H1 (cell line): Measurements from ENCODE around the gene CYTH1. TPM values are rescaled to one million over a fixed set of nuclear protein-coding genes. Genes with fewer than 3 reads are reported as not detected.
A peak's percentile ranks its signal among the peaks of the same experiment; 100 is the strongest.

Experiments
- CTCF ChIA-PET: fragments of 300-600 bp; sonication (Branson Sonifier 250); formaldehyde crosslinking; loops from one replicate; lab custom pipeline; 2021; ENCODE audit not compliant: partially characterized antibody; lab: Charles Lee
- POLR2A ChIA-PET: fragments of 300-600 bp; sonication (Branson Sonifier 250); formaldehyde crosslinking; loops from one replicate; lab custom pipeline; 2021; ENCODE audit warnings: inconsistent platforms; ENCODE audit not compliant: partially characterized antibody; lab: Charles Lee
- DNase-seq, 2 experiments: peaks; one replicate each; pipeline versions ENCODE4 v3.0.0 to v3.0.0-alpha.2; 2010 to 2022; ENCODE audit warnings: low spot score in 2 of 2, low read depth in 1 of 2, mixed read lengths in 1 of 2
- FAIRE-seq: peaks from 2 replicates; lab custom pipeline; 2011; peaks lifted over from hg19 to GRCh38; lab: Jason Lieb, UNC
- H2AFZ ChIP-seq: 2 replicates; pipeline ENCODE4 v1.8.1; 2012; ENCODE audit warnings: low read length, inconsistent platforms
- H2AK5ac ChIP-seq: 2 replicates; pipeline ENCODE4 v1.6.1; 2013; ENCODE audit warnings: low read depth, low read length
- H2BK120ac ChIP-seq: replicated peaks from 2 replicates; pipeline ENCODE3; 2013; ENCODE audit warnings: low read depth, low read length, inconsistent platforms
- H2BK12ac ChIP-seq: 2 replicates; pipeline ENCODE4 v1.6.1; 2013; ENCODE audit warnings: low read depth, low read length
- H2BK15ac ChIP-seq: 2 replicates; pipeline ENCODE4 v1.6.1; 2013; ENCODE audit warnings: low read length
- H2BK20ac ChIP-seq: 2 replicates; pipeline ENCODE4 v1.6.1; 2013; ENCODE audit warnings: low read length
- H2BK5ac ChIP-seq: 2 replicates; pipeline ENCODE4 v1.6.1; 2013; ENCODE audit warnings: low read depth, low read length
- H3K14ac ChIP-seq: 2 replicates; pipeline ENCODE4 v1.6.1; 2013; ENCODE audit warnings: inconsistent platforms; ENCODE audit not compliant: insufficient read length
- H3K18ac ChIP-seq: 2 replicates; pipeline ENCODE4 v1.6.1; 2013; ENCODE audit warnings: low read length; ENCODE audit errors: extremely low read depth
- H3K23ac ChIP-seq: 2 replicates; pipeline ENCODE4 v1.6.1; 2013; ENCODE audit warnings: inconsistent platforms; ENCODE audit not compliant: insufficient read length
- H3K23me2 ChIP-seq: 2 replicates; pipeline ENCODE4 v1.6.1; 2013; ENCODE audit warnings: low read depth, low read length
- H3K27ac ChIP-seq: 2 replicates; pipeline ENCODE4 v1.6.1; 2011; ENCODE audit warnings: low read depth, low read length, inconsistent platforms
- H3K27me3 ChIP-seq, 4 experiments: replicated peaks in 1 of 4; 1 replicate in 1 of 4; 2 replicates in 3 of 4; pipeline versions ENCODE4 v1.6.1 to v1.8.1; 2011 to 2013; ENCODE audit warnings: low read length in 3 of 4, mild to moderate bottlenecking in 3 of 4, inconsistent platforms in 2 of 4, mixed read lengths in 2 of 4, moderate library complexity in 1 of 4; ENCODE audit not compliant: control insufficient read depth in 3 of 4, insufficient read depth in 3 of 4; ENCODE audit errors: extremely low read depth in 1 of 4
- H3K36me3 ChIP-seq, 4 experiments: 2 replicates each; pipeline versions ENCODE4 v1.6.1 to v1.8.1; 2011 to 2013; ENCODE audit warnings: mild to moderate bottlenecking in 4 of 4, low read length in 3 of 4, moderate library complexity in 2 of 4, control low read depth in 1 of 4, inconsistent platforms in 1 of 4; ENCODE audit not compliant: insufficient read depth in 4 of 4, control insufficient read depth in 2 of 4
- H3K4ac ChIP-seq: replicated peaks from 2 replicates; pipeline ENCODE3; 2013; ENCODE audit warnings: low read length, low read depth, mixed read lengths, inconsistent platforms; ENCODE audit not compliant: insufficient read length
- H3K4me1 ChIP-seq, 4 experiments: replicated peaks in 1 of 4; 1 replicate in 1 of 4; 2 replicates in 3 of 4; pipeline versions ENCODE4 v1.6.1 to v1.8.1; 2011 to 2013; ENCODE audit warnings: low read length in 3 of 4, inconsistent platforms in 2 of 4, mixed read lengths in 1 of 4; ENCODE audit not compliant: insufficient read depth in 4 of 4, control insufficient read depth in 3 of 4
- H3K4me2 ChIP-seq, 2 experiments: 2 replicates each; pipeline versions ENCODE4 v1.6.1 to v1.8.1; 2011 to 2013; ENCODE audit warnings: low read depth in 2 of 2, low read length in 2 of 2, control low read depth in 1 of 2, inconsistent platforms in 1 of 2, mild to moderate bottlenecking in 1 of 2; ENCODE audit not compliant: insufficient read depth in 1 of 2
- H3K4me3 ChIP-seq, 4 experiments: fragments of 200-600, 300-600 bp in 1 of 4; sonication (generic), shearing (Covaris generic), sonication (Bioruptor Twin) in 1 of 4; 2 replicates each; pipeline versions ENCODE4 v1.5.1 to v1.8.1; 2011 to 2016; ENCODE audit warnings: low read length in 4 of 4, low read depth in 3 of 4, control low read depth in 2 of 4, inconsistent platforms in 2 of 4, mild to moderate bottlenecking in 2 of 4, mixed read lengths in 1 of 4, moderate library complexity in 1 of 4; ENCODE audit not compliant: insufficient read depth in 2 of 4; ENCODE audit errors: extremely low read depth in 1 of 4
- H3K56ac ChIP-seq: replicated peaks from 2 replicates; pipeline ENCODE3; 2013; ENCODE audit warnings: low read depth, mild to moderate bottlenecking, mixed read lengths, low read length, inconsistent platforms; ENCODE audit not compliant: insufficient read length
- H3K79me1 ChIP-seq: 2 replicates; pipeline ENCODE4 v1.6.1; 2013; ENCODE audit warnings: low read depth, low read length, control low read depth
- H3K79me2 ChIP-seq, 2 experiments: 2 replicates each; pipeline versions ENCODE4 v1.6.1 to v1.8.1; 2012 to 2013; ENCODE audit warnings: low read length in 2 of 2, mild to moderate bottlenecking in 2 of 2, inconsistent platforms in 1 of 2; ENCODE audit not compliant: insufficient read depth in 2 of 2, control insufficient read depth in 1 of 2
- H3K9ac ChIP-seq, 4 experiments: replicated peaks in 1 of 4; 1 replicate in 1 of 4; 2 replicates in 3 of 4; pipeline versions ENCODE4 v1.6.1 to v1.8.1; 2011 to 2013; ENCODE audit warnings: low read depth in 3 of 4, low read length in 3 of 4, control low read depth in 2 of 4, mild to moderate bottlenecking in 2 of 4, moderate library complexity in 2 of 4, inconsistent platforms in 1 of 4; ENCODE audit errors: extremely low read depth in 1 of 4
- H3K9me3 ChIP-seq, 2 experiments: 2 replicates each; pipeline versions ENCODE4 v1.6.1 to v1.8.1; 2012 to 2013; ENCODE audit warnings: mild to moderate bottlenecking in 2 of 2, moderate library complexity in 2 of 2, control low read depth in 1 of 2, inconsistent platforms in 1 of 2, low read depth in 1 of 2, low read length in 1 of 2, mixed read lengths in 1 of 2; ENCODE audit not compliant: insufficient read depth in 2 of 2
- H4K20me1 ChIP-seq, 2 experiments: replicated peaks in 1 of 2; 2 replicates each; pipeline versions ENCODE3 to v1.8.1; 2011 to 2013; ENCODE audit warnings: inconsistent platforms in 2 of 2, low read length in 2 of 2, mild to moderate bottlenecking in 1 of 2; ENCODE audit not compliant: insufficient read depth in 2 of 2, control insufficient read depth in 1 of 2
- H4K5ac ChIP-seq: 2 replicates; pipeline ENCODE4 v1.6.1; 2013; ENCODE audit warnings: low read length, low read depth, mixed read lengths, inconsistent platforms; ENCODE audit not compliant: insufficient read length
- H4K8ac ChIP-seq: 2 replicates; pipeline ENCODE4 v1.8.0; 2013; ENCODE audit warnings: mild to moderate bottlenecking, moderate library complexity, low read length, inconsistent platforms; ENCODE audit not compliant: insufficient read depth; ENCODE audit errors: extremely low read depth
- H4K91ac ChIP-seq: replicated peaks from 2 replicates; pipeline ENCODE3; 2013; ENCODE audit warnings: low read length, mixed read lengths, inconsistent platforms; ENCODE audit not compliant: insufficient read length
- CTBP2 ChIP-seq: IDR thresholded peaks from 2 replicates; pipeline ENCODE4 v1.7.0; 2011; ENCODE audit warnings: borderline replicate concordance, mild to moderate bottlenecking, moderate library complexity, mixed read lengths, low read length; ENCODE audit not compliant: insufficient read depth, insufficient read length
- CTCF ChIP-seq, 3 experiments: IDR thresholded peaks; 1 replicate in 2 of 3; 2 replicates in 1 of 3; pipeline versions ENCODE4 v1.5.1 to v1.6.1; 2011; ENCODE audit warnings: low read length in 3 of 3, mild to moderate bottlenecking in 3 of 3, inconsistent platforms in 2 of 3, low read depth in 1 of 3, moderate library complexity in 1 of 3; ENCODE audit not compliant: insufficient read depth in 1 of 3; ENCODE audit errors: control extremely low read depth in 1 of 3
- SP4 ChIP-seq: IDR thresholded peaks from 2 replicates; pipeline ENCODE4 v1.6.1; 2012; ENCODE audit warnings: low read length, inconsistent platforms
- WGBS, 2 experiments: shearing (Covaris generic) in 1 of 2; methylation state at CpG; one replicate each; pipeline versions ENCODE4 v1.1.6 to v1.1.7; 2013 to 2015; ENCODE audit warnings: low lambda C conversion rate in 2 of 2, mixed read lengths in 2 of 2, inconsistent platforms in 1 of 2, low coverage in 1 of 2, missing lambda C conversion rate in 1 of 2; ENCODE audit not compliant: insufficient replicate concordance in 2 of 2, insufficient coverage in 1 of 2, insufficient read length in 1 of 2; ENCODE audit errors: extremely low coverage in 1 of 2, missing lambda C conversion rate in 1 of 2; 5-methylcytosine and 5-hydroxymethylcytosine counted together
- polyA plus RNA-seq, 7 experiments: library from polyadenylated mRNA; depleted of rRNA in 3 of 7; stranded (reverse) in 5 of 7; unstranded in 2 of 7; fragments of >200 nt in 5 of 7; fragments of 200-250 nt in 2 of 7; gene quantifications; 1 replicate in 5 of 7; 2 replicates in 1 of 7; 4 replicates in 1 of 7; pipeline versions ENCODE4 v1.2.1 to v1.2.3, GENCODE V29; 2011 to 2013; ENCODE audit warnings: missing spikeins in 2 of 7, mixed read lengths in 2 of 7
- total RNA-seq: library from RNA; stranded (reverse); fragmentation: NEBNext Ultra II Directional; extraction: Animal tissue kit (Norgen Biotek cat#: 25700); gene quantifications from 2 replicates; pipeline ENCODE4 v1.2.1, GENCODE V29; 2021

CYTH1 gene
- total and polyA plus RNA-seq, 2 of the 8 experiments (the other 6 are each of a cell fraction or from before 2014, with no cell fraction given), result 12.8 to 14.8 TPM

- Histone ChIP-seq H3K27me3 (no peaks in the 10 kb centered on the region), H3K14ac (no peak overlapping the region), H4K20me1 (peaks cover 6 to 13% of the 10 kb centered on the region in 2 experiments), H3K9me3 (no peaks in the 10 kb centered on the region), H3K79me2 (peaks cover 0 to 9% of the 10 kb centered on the region in 2 experiments; a peak in 1 of 4 replicates), H3K18ac (no peak overlapping the region), H2BK120ac (no peak overlapping the region), H3K23ac (no peak overlapping the region), H3K36me3 (peaks cover 40 to 77% (median 75%) of the 10 kb centered on the region in 4 experiments), H3K4ac (no peak overlapping the region), H3K56ac (no peak overlapping the region), H4K5ac (no peak overlapping the region), H3K4me3 (no peak overlapping the region), H2AFZ (no peak overlapping the region), H3K23me2 (no peaks in the 10 kb centered on the region), H3K4me2 (no peak overlapping the region), H4K91ac (no peak overlapping the region), H3K4me1 (no peaks in the 10 kb centered on the region), H3K9ac (no peak overlapping the region), H2AK5ac (no peak overlapping the region), H2BK12ac (no peak overlapping the region), H2BK5ac (no peak overlapping the region), H3K79me1 (peaks cover 4% of the 10 kb centered on the region; the same call in 1 of the 2 replicates), H4K8ac (peak overlapping the region; percentile 38; the same call in 1 of the 2 replicates), H3K27ac (no peak overlapping the region), H2BK15ac (no peak overlapping the region), H2BK20ac (no peak overlapping the region)
- ChIA-PET POLR2A (no interaction called here), CTCF (interaction anchor here (0.8 to 2.2 kb wide), 4 partner anchors 9 to 24 kb away, joined by 4 to 14 read pairs (median 6); no protein-coding TSS in a partner anchor)
- TF ChIP-seq SP4, result no peak
- peak in 1 of 3 experiments; percentile 16; a peak in 1 of 4 replicates for TF ChIP-seq CTCF (IDR thresholded peaks at IDR 0.05; ENCODE audit: control extremely low read depth in 1 of 3, insufficient read depth in 1 of 3, low read depth in 1 of 3, low read length in 3 of 3)
- no peak for TF ChIP-seq CTBP2
- WGBS, 2 experiments, result 84% methylated on average over 14 of the region's 14 CpGs; no CpG with 5 or more reads in 1 of the 2 experiments
- FAIRE-seq, result no peak
- no peak for DNase-seq
Measured at GRCh38 chr17:78823282-78824046, 41.4 kb upstream of the CYTH1 start.
